ENCODE measurements around the gene NDUFA11.

NDUFA11 gene

GRCh38 chr19:5940260-5941208 is 36.9 kb upstream of the NDUFA11 start:
- peaks cover 61% of the 10 kb centered on the region for H4K20me1 ChIP-seq (ENCODE audit: insufficient read depth, low read length)
- TF ChIP-seq EZH2phosphoT487 (IDR thresholded peaks at IDR 0.05; ENCODE audit: low read depth) = no peak
- TF ChIP-seq CTCF (IDR thresholded peaks at IDR 0.05; ENCODE audit: low read depth, low read length) = no peak
- no peaks in the 10 kb centered on the region for H3K9me3 ChIP-seq (ENCODE audit: insufficient read depth, low read length)
- H3K4me2 ChIP-seq (ENCODE audit: low read length) = no peak overlapping the region
- H3K79me2 ChIP-seq (ENCODE audit: low read length) = peaks cover 71% of the 10 kb centered on the region
- H3K9ac ChIP-seq (ENCODE audit: low read length) = no peak overlapping the region
- no peaks in the 10 kb centered on the region for H3K4me1 ChIP-seq (ENCODE audit: low read length)
- peaks cover 62% of the 10 kb centered on the region for H3K36me3 ChIP-seq (replicated peaks; ENCODE audit: low read depth, low read length)
- no peak overlapping the region for H2AFZ ChIP-seq (ENCODE audit: low read depth, low read length)
- no peak overlapping the region for H3K27ac ChIP-seq (ENCODE audit: low read length)
- H3K4me3 ChIP-seq (ENCODE audit: low read length) = no peak overlapping the region
- no peaks in the 10 kb centered on the region for H3K27me3 ChIP-seq (ENCODE audit: low read depth, low read length)

GRCh38 chr19:5937550-5937949 is 34.0 kb upstream of the NDUFA11 start:
- no peaks in the 10 kb centered on the region for H3K27me3 ChIP-seq (ENCODE audit: low read depth, low read length)
- H3K4me1 ChIP-seq (ENCODE audit: low read length) = no peaks in the 10 kb centered on the region
- peaks cover 39% of the 10 kb centered on the region for H4K20me1 ChIP-seq (ENCODE audit: insufficient read depth, low read length)
- peaks cover 70% of the 10 kb centered on the region for H3K36me3 ChIP-seq (replicated peaks; ENCODE audit: low read depth, low read length)
- no peaks in the 10 kb centered on the region for H3K9me3 ChIP-seq (ENCODE audit: insufficient read depth, low read length)
- no peak overlapping the region for H3K27ac ChIP-seq (ENCODE audit: low read length)
- H3K4me2 ChIP-seq (ENCODE audit: low read length) = no peak overlapping the region
- H3K4me3 ChIP-seq (ENCODE audit: low read length) = no peak overlapping the region
- H3K9ac ChIP-seq (ENCODE audit: low read length) = no peak overlapping the region
- H3K79me2 ChIP-seq (ENCODE audit: low read length) = peaks cover 46% of the 10 kb centered on the region
- no peak for TF ChIP-seq CTCF (IDR thresholded peaks at IDR 0.05; ENCODE audit: low read depth, low read length)
- no peak for TF ChIP-seq EZH2phosphoT487 (IDR thresholded peaks at IDR 0.05; ENCODE audit: low read depth)
- H2AFZ ChIP-seq (ENCODE audit: low read depth, low read length) = no peak overlapping the region

GRCh38 chr19:5936292-5936592 is 32.7 kb upstream of the NDUFA11 start:
- H3K9ac ChIP-seq (ENCODE audit: low read length) = no peak overlapping the region

More at GRCh38 chr19:5936292-5936592, 32.7 kb upstream of the NDUFA11 start:
- H3K27me3 ChIP-seq (ENCODE audit: low read depth, low read length) = no peaks in the 10 kb centered on the region
- H2AFZ ChIP-seq (ENCODE audit: low read depth, low read length) = no peak overlapping the region
- TF ChIP-seq EZH2phosphoT487 (IDR thresholded peaks at IDR 0.05; ENCODE audit: low read depth) (no peak), CTCF (IDR thresholded peaks at IDR 0.05; ENCODE audit: low read depth, low read length) (no peak)
- H4K20me1 ChIP-seq (ENCODE audit: insufficient read depth, low read length) = peaks cover 28% of the 10 kb centered on the region
- no peak overlapping the region for H3K4me2 ChIP-seq (ENCODE audit: low read length)
- no peaks in the 10 kb centered on the region for H3K4me1 ChIP-seq (ENCODE audit: low read length)
- H3K9me3 ChIP-seq (ENCODE audit: insufficient read depth, low read length) = no peaks in the 10 kb centered on the region
- no peak overlapping the region for H3K4me3 ChIP-seq (ENCODE audit: low read length)
- H3K36me3 ChIP-seq (replicated peaks; ENCODE audit: low read depth, low read length) = peaks cover 69% of the 10 kb centered on the region
- H3K79me2 ChIP-seq (ENCODE audit: low read length) = peaks cover 34% of the 10 kb centered on the region; the same call in 1 of the 2 replicates
- no peak overlapping the region for H3K27ac ChIP-seq (ENCODE audit: low read length)

Measured in OCI-LY3 (cell line).